ENCODE data around the gene CAMSAP1.

CAMSAP1 gene

GRCh38 chr9:135792268-135793128 is 114.8 kb downstream of the CAMSAP1 start:
- no peak for DNase-seq (ENCODE audit: low spot score)

- no peak for DNase-seq (ENCODE audit: low spot score)
Measured at GRCh38 chr9:135791431-135792267, 115.7 kb downstream of the CAMSAP1 start.

- no peak for DNase-seq (ENCODE audit: low spot score)
Measured at GRCh38 chr9:135790850-135791249, 116.5 kb downstream of the CAMSAP1 start.

GRCh38 chr9:135790356-135790755 is 117.0 kb downstream of the CAMSAP1 start:
- no peak for DNase-seq (ENCODE audit: low spot score)

GRCh38 chr9:135789838-135790291 is 117.5 kb downstream of the CAMSAP1 start:
- no peak for DNase-seq (ENCODE audit: low spot score)

GRCh38 chr9:135788576-135789300 is 118.6 kb downstream of the CAMSAP1 start:
- DNase-seq (ENCODE audit: low spot score) = no peak

- DNase-seq (ENCODE audit: low spot score) = no peak
Measured at GRCh38 chr9:135787776-135788575, 119.4 kb downstream of the CAMSAP1 start.

GRCh38 chr9:135787317-135787716 is 120.0 kb downstream of the CAMSAP1 start:
- no peak for DNase-seq (ENCODE audit: low spot score)

- DNase-seq (ENCODE audit: low spot score) = no peak
Measured at GRCh38 chr9:135786146-135786690, 121.1 kb downstream of the CAMSAP1 start.

GRCh38 chr9:135785013-135785575 is 122.3 kb downstream of the CAMSAP1 start:
- DNase-seq (ENCODE audit: low spot score) = no peak

GRCh38 chr9:135783540-135784245 is 123.7 kb downstream of the CAMSAP1 start:
- DNase-seq (ENCODE audit: low spot score) = no peak

- DNase-seq (ENCODE audit: low spot score) = no peak
Measured at GRCh38 chr9:135782946-135783345, 124.4 kb downstream of the CAMSAP1 start.

- no peak for DNase-seq (ENCODE audit: low spot score)
Measured at GRCh38 chr9:135780626-135781025, 126.7 kb downstream of the CAMSAP1 start.

GRCh38 chr9:135780086-135780485 is 127.3 kb downstream of the CAMSAP1 start:
- no peak for DNase-seq (ENCODE audit: low spot score)

- no peak for DNase-seq (ENCODE audit: low spot score)
Measured at GRCh38 chr9:135779571-135779970, 127.8 kb downstream of the CAMSAP1 start.

GRCh38 chr9:135778421-135778820 is 128.9 kb downstream of the CAMSAP1 start:
- DNase-seq (ENCODE audit: low spot score) = no peak

GRCh38 chr9:135777623-135778177 is 129.6 kb downstream of the CAMSAP1 start:
- DNase-seq (ENCODE audit: low spot score) = no peak

GRCh38 chr9:135776893-135777622 is 130.3 kb downstream of the CAMSAP1 start:
- DNase-seq (ENCODE audit: low spot score) = no peak

GRCh38 chr9:135775911-135776310 is 131.4 kb downstream of the CAMSAP1 start:
- DNase-seq (ENCODE audit: low spot score) = no peak

Data from GM03348 (cell line).